GM12892 (cell line): ENCODE results near the gene ANKS1B.

ENCODE experiments used
- POLR2A ChIP-seq: IDR thresholded peaks from 2 replicates; pipeline ENCODE4 v1.6.1; 2011; ENCODE audit warnings: low read depth, low read length, control low read depth
- POLR2AphosphoS5 ChIP-seq: IDR thresholded peaks from 2 replicates; pipeline ENCODE4 v1.6.1; 2011; ENCODE audit warnings: low read depth, low read length, control low read depth
- TAF1 ChIP-seq: IDR thresholded peaks from 2 replicates; pipeline ENCODE4 v1.6.1; 2011; ENCODE audit warnings: low read depth, mild to moderate bottlenecking, control low read depth, low read length, borderline replicate concordance

DNA sequence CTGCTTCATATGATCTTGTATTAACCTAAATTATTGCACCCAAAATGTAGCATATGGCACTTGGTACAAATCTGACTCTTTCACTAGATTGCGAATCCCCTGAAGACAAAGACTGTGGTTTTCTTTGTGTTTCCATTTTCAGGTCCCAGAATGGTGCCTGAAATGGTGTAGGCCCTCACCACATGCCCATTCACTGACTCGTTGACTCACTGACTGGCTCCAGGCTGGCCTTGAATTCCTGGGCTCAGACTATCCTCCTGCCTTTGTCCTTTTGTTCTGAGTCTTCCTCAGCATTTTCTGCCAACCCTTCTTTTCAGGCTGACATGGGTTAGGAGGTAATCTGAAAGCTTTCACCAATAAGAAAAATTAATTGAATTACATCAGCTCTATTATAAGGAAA, 705.8 kb downstream of the ANKS1B start:
- no peak for TF ChIP-seq POLR2A
- TF ChIP-seq POLR2AphosphoS5, result no peak
- no peak for TF ChIP-seq TAF1
